Thymus (tissue), 11 donors: Measurements from ENCODE around the gene SNX21. TPM values are rescaled to one million over a fixed set of nuclear protein-coding genes. Genes with fewer than 3 reads are reported as not detected.

Experiments
- DNase-seq, 9 donors: peaks; one replicate each; pipeline ENCODE4 v3.0.0-alpha.2; 2013; ENCODE audit warnings: low spot score in 9 of 9, low read depth in 6 of 9, missing footprints in 1 of 9
- H3K27ac ChIP-seq, 2 donors: one replicate each; pipeline ENCODE4 v1.5.1; 2013; ENCODE audit warnings: control low read depth in 1 of 2, low read depth in 1 of 2, low read length in 1 of 2, mild to moderate bottlenecking in 1 of 2, moderate library complexity in 1 of 2
- H3K27me3 ChIP-seq, 2 donors: one replicate each; pipeline ENCODE4 v1.5.1; 2013; ENCODE audit warnings: low read length in 1 of 2; ENCODE audit not compliant: control insufficient read depth in 2 of 2, insufficient read depth in 1 of 2
- H3K36me3 ChIP-seq, 2 donors: one replicate each; pipeline ENCODE4 v1.5.1; 2013; ENCODE audit warnings: low read length in 1 of 2, mild to moderate bottlenecking in 1 of 2, moderate library complexity in 1 of 2; ENCODE audit not compliant: control insufficient read depth in 2 of 2, insufficient read depth in 2 of 2
- H3K4me1 ChIP-seq, 2 donors: one replicate each; pipeline ENCODE4 v1.5.1; 2013; ENCODE audit warnings: low read length in 2 of 2; ENCODE audit not compliant: control insufficient read depth in 2 of 2, insufficient read depth in 2 of 2
- H3K4me3 ChIP-seq, 2 donors: one replicate each; pipeline ENCODE4 v1.5.1; 2013; ENCODE audit warnings: low read length in 2 of 2, control low read depth in 1 of 2, mild to moderate bottlenecking in 1 of 2
- H3K9me3 ChIP-seq, 2 donors: one replicate each; pipeline ENCODE4 v1.5.1; 2013; ENCODE audit warnings: low read length in 1 of 2, mild to moderate bottlenecking in 1 of 2; ENCODE audit not compliant: control insufficient read depth in 2 of 2, insufficient read depth in 1 of 2
- WGBS: extraction: QIAGEN DNeasy Blood & Tissue Kit; methylation state at CpG from one replicate; pipeline ENCODE4 v1.1.7; 2013; 5-methylcytosine and 5-hydroxymethylcytosine counted together
- polyA plus RNA-seq: library from polyadenylated mRNA; stranded (reverse); fragments of 200-250 nt; gene quantifications from one replicate; pipeline ENCODE4 v1.2.3, GENCODE V29; 2013
- total RNA-seq: library from RNA; stranded (reverse); fragments of 120-200 nt; gene quantifications from one replicate; pipeline ENCODE4 v1.2.4, GENCODE V29; 2013
- donor health status: healthy.

SNX21 gene
- total and polyA plus RNA-seq, 2 donors, result 3.0 to 8.4 TPM

GRCh38 chr20:45819466-45819865 is 14.1 kb upstream of the SNX21 start:
- 97% methylated on average over 4 of the region's 4 CpGs for WGBS
- Histone ChIP-seq H3K4me3 (no peak overlapping the region), H3K4me1 (peaks cover 11 to 21% of the 10 kb centered on the region in 2 donors)

DNA sequence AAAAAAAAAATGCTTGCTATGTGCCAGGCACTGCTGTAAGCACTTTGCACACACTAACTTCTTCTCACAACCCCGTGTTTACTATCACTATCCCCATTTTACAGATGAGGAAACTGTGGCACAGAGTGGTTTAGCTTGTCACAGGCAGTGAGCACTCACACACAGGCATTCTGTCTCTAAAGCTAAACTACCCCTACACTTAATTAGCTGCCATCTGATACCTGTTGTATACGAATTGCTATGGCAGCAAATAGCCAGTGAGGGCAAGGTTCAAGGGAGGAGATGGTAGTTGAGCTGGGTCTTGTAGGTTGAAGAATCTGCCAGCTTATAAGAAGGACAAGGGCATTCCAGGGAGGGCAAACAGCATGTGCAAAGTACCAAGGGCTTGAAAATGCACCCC is 11.7 kb upstream of the SNX21 start:
- H3K9me3 ChIP-seq, result peaks cover 0 to 1% of the 10 kb centered on the region in 2 donors
- no peak for DNase-seq
- H3K4me3 ChIP-seq, result no peak overlapping the region
- H3K27ac ChIP-seq, result no peak overlapping the region
- peaks cover 9 to 20% of the 10 kb centered on the region in 2 donors for H3K4me1 ChIP-seq
- peaks cover 5 to 13% of the 10 kb centered on the region in 2 donors for H3K36me3 ChIP-seq
- peaks cover 5 to 32% of the 10 kb centered on the region in 2 donors for H3K27me3 ChIP-seq
- WGBS, result 94% methylated on average over 2 of the region's 2 CpGs

More at GRCh38 chr20:45819466-45819865, 14.1 kb upstream of the SNX21 start:
- Histone ChIP-seq H3K9me3 (peaks cover 0 to 1% of the 10 kb centered on the region in 2 donors), H3K27me3 (peaks cover 5 to 26% of the 10 kb centered on the region in 2 donors), H3K36me3 (peaks cover 23 to 28% of the 10 kb centered on the region in 2 donors), H3K27ac (no peak overlapping the region)
- DNase-seq, result no peak

GRCh38 chr20:45822857-45823256 is 10.7 kb upstream of the SNX21 start:
- peaks cover 5 to 32% of the 10 kb centered on the region in 2 donors for H3K27me3 ChIP-seq
- DNase-seq, result peak in 1 of 9 donors; percentile 32
- H3K4me3 ChIP-seq, result no peak overlapping the region
- peaks cover 0 to 1% of the 10 kb centered on the region in 2 donors for H3K9me3 ChIP-seq
- 15% methylated on average over 24 of the region's 24 CpGs for WGBS
- H3K36me3 ChIP-seq, result peaks cover 0 to 8% of the 10 kb centered on the region in 2 donors
- H3K4me1 ChIP-seq, result peaks cover 9 to 20% of the 10 kb centered on the region in 2 donors
- no peak overlapping the region for H3K27ac ChIP-seq

DNA sequence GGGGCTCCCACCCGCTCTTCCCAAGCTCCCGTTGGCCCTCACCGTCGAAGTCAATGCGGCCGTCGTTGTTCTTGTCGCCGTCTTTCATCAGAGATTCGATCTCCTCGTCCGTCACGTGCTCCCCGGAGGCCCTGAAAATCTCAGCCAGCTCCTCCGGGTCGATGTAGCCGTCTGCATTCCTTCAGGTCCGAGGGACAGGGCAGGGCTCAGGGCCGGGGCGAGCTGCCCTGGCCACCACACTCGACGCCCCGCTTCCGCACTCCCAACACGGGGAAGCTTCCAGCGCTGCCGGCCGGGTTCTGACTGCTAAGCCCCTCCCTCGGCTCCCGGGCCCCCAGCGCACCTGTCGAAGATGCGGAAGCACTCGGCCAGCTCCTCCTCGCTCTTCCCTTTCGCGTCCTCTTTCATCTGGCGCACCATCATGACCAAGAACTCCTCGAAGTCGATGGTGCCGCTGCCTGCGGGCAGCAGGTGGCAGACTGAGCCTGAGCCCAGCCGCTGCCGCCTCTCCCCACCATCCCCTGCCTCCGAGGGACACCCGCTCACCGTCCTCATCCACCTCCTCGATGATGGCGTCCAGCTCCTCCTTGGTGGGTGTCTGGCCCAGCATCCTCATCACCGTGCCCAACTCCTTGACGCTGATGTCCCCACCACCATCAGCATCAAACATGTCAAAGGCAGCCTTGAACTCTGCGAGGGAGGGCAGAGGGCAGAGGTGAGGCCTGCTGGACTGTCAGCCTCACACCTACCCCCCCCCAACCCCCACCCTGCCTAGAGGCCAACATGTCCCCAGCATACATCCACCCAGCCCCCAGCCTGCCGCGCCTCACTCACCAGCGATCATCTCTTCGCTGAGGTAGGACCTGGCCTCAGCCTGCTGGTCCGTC is 9.4 kb upstream of the SNX21 start:
- Histone ChIP-seq H3K4me3 (peak overlapping the region; percentile 18 to 32), H3K36me3 (peaks cover 0 to 2% of the 10 kb centered on the region in 2 donors), H3K9me3 (peaks cover 0 to 1% of the 10 kb centered on the region in 2 donors), H3K27ac (no peak overlapping the region), H3K27me3 (peaks cover 5 to 35% of the 10 kb centered on the region in 2 donors), H3K4me1 (peaks cover 9 to 20% of the 10 kb centered on the region in 2 donors)
- peak in 7 of 9 donors; percentile 18 to 80 (median 63) for DNase-seq
- 20% methylated on average over 57 of the region's 57 CpGs for WGBS

GRCh38 chr20:45826381-45827019 is 7.1 kb upstream of the SNX21 start:
- H3K36me3 ChIP-seq, result no peaks in the 10 kb centered on the region
- no peak for DNase-seq
- H3K27me3 ChIP-seq, result peaks cover 5 to 45% of the 10 kb centered on the region in 2 donors
- H3K4me1 ChIP-seq, result peaks cover 9 to 20% of the 10 kb centered on the region in 2 donors
- 94% methylated on average over 6 of the region's 6 CpGs for WGBS
- no peak overlapping the region for H3K4me3 ChIP-seq
- no peak overlapping the region for H3K27ac ChIP-seq
- H3K9me3 ChIP-seq, result peaks cover 0 to 1% of the 10 kb centered on the region in 2 donors

- 95% methylated on average over 8 of the region's 8 CpGs for WGBS
- no peak for DNase-seq
- Histone ChIP-seq H3K4me3 (no peak within 1 kb of the TSS), H3K4me1 (peaks cover 9 to 20% of the 10 kb centered on the region in 2 donors), H3K36me3 (no peaks in the 10 kb centered on the region), H3K9me3 (peaks cover 0 to 1% of the 10 kb centered on the region in 2 donors), H3K27me3 (peaks cover 5 to 49% of the 10 kb centered on the region in 2 donors), H3K27ac (no peak within 1 kb of the TSS)
These were observed 6.5 kb upstream of the SNX21 start, which contains the start of gene TNNC2 for GRCh38 chr20:45827030-45827652. Gene TNNC2, minus strand, starts transcription at chr20:45827312. Its CDS starts 64 bp downstream, at chr20:45827248.

DNA sequence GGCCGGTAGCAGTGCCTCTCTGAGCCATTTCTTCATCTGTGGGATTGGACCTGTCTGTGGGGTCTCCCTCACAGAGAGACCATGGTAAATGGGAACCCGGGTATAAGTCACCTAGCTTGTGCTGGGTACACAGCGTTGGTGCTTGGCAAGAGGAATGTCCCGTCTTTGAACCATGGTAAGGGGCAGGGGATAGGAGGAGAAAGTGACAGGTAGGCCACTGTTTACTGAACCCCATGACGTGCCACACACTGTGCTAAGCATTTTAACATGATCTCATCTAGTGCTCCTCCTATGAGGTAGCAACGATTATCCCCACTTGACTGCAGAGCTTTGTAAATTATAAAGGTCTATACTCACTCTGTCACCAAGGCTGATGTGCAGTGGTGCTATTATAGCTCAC is 5.9 kb upstream of the SNX21 start:
- DNase-seq, result no peak
- no peaks in the 10 kb centered on the region for H3K36me3 ChIP-seq
- peaks cover 0 to 1% of the 10 kb centered on the region in 2 donors for H3K9me3 ChIP-seq
- no peak overlapping the region for H3K4me3 ChIP-seq
- 80% methylated on average over 6 of the region's 6 CpGs for WGBS
- peaks cover 9 to 20% of the 10 kb centered on the region in 2 donors for H3K4me1 ChIP-seq
- H3K27ac ChIP-seq, result no peak overlapping the region
- H3K27me3 ChIP-seq, result peaks cover 9 to 49% of the 10 kb centered on the region in 2 donors

DNA sequence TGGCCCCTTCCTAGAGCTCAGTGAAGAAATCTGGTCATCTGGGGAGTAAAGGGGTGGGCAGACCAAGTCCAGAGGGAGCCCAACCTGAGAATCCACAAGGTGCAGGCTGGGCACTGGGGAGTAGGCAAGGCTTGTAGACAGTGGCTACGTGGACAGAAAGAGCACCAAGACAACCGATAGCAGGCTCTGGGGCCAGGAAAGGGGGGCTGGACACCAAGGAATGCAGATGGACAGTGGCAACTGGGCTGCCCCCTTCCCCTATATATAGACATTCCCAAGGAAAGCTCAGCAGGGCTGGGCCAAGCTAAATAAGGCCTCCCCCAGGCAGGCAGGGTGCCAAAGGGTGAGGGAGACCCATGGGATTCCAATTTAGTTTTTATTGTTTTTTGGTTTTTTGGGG is 5.0 kb upstream of the SNX21 start:
- H3K9me3 ChIP-seq, result peaks cover 0 to 1% of the 10 kb centered on the region in 2 donors
- H3K4me3 ChIP-seq, result no peak overlapping the region
- no peak for DNase-seq
- H3K4me1 ChIP-seq, result peaks cover 7 to 12% of the 10 kb centered on the region in 2 donors
- no peak overlapping the region for H3K27ac ChIP-seq
- peaks cover 14 to 49% of the 10 kb centered on the region in 2 donors for H3K27me3 ChIP-seq
- no peaks in the 10 kb centered on the region for H3K36me3 ChIP-seq
- WGBS, result 89% methylated on average over 2 of the region's 2 CpGs
